IgD-negative memory B cell (primary cell): ENCODE data around the gene PDK2. TPM values are rescaled to one million over a fixed set of nuclear protein-coding genes. Genes with fewer than 3 reads are reported as not detected.

Experiments
- H3K27ac Mint-ChIP-seq, 3 donors: one replicate each; pipeline ENCODE4 v1.8.0; 2020 to 2022; ENCODE audit warnings: mild to moderate bottlenecking in 3 of 3, mixed read lengths in 3 of 3, moderate library complexity in 1 of 3
- H3K27me3 Mint-ChIP-seq: one replicate; pipeline ENCODE4 v1.8.0; 2021; ENCODE audit warnings: mixed read lengths
- H3K36me3 Mint-ChIP-seq: one replicate; pipeline ENCODE4 v1.8.0; 2020; ENCODE audit warnings: mild to moderate bottlenecking, mixed read lengths
- H3K4me1 Mint-ChIP-seq, 3 donors: one replicate each; pipeline ENCODE4 v1.8.0; 2020 to 2022; ENCODE audit warnings: mixed read lengths in 3 of 3, mild to moderate bottlenecking in 1 of 3
- H3K4me3 Mint-ChIP-seq, 4 donors: one replicate each; pipeline ENCODE4 v1.8.0; 2020 to 2022; ENCODE audit warnings: mild to moderate bottlenecking in 4 of 4, mixed read lengths in 4 of 4, moderate library complexity in 3 of 4
- H3K9me3 Mint-ChIP-seq, 3 donors: one replicate each; pipeline ENCODE4 v1.8.0; 2020 to 2021; ENCODE audit warnings: mixed read lengths in 3 of 3, mild to moderate bottlenecking in 1 of 3
- polyA plus RNA-seq: library from polyadenylated mRNA; unstranded; fragments of 300-500 nt; fragmentation: Illumina TruSeq; gene quantifications from one replicate; pipeline ENCODE4 v1.2.3, GENCODE V29; 2021

The PDK2 gene
- polyA plus RNA-seq, 1 donor from 2014 or later = 38.8 TPM

DNA sequence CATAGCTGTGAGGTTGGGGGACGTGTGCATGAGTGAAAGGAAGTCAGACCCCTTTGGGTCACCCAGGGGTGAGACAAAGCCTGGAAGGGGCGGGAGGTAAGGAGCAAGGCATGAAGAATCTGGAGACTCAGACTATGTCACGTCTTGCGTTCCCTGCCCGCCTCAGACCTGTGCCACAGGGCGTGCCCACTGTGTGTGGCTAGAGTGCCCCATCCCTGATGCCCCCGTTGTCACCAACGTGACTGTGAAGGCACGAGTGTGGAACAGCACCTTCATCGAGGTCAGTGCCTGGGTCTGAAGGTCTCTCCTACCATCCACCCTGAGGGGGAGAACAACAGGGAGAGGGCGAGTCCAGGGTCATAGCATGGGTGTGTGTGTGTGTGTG, 15.1 kb upstream of the PDK2 start:
- Mint-ChIP-seq H3K4me1 (peaks cover 16 to 22% (median 21%) of the 10 kb centered on the region in 3 donors), H3K4me3 (peak overlapping the region in 3 of 4 donors; percentile 2 to 73 (median 63)), H3K27ac (no peak overlapping the region)

DNA sequence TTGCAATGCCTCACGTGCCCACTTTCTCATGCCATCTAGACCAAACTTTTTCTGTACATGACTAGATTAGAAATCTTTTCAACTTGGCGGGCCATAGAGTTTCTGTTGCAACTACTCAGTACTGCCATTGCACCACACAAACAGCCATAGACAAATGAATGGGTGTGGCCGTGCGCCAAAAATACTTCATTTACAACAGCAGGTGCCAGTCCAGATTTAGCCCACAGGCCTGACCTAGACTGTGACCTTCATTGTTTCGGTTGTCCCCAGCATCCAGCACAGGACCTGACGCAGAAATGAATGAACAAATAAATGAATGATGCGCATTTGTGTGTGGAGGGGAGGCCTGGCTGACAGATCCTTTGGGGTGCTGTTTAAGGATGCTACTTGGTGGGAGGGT, 14.3 kb upstream of the PDK2 start:
- Mint-ChIP-seq H3K36me3 (peaks cover 2% of the 10 kb centered on the region), H3K9me3 (no peaks in the 10 kb centered on the region), H3K4me3 (peak overlapping the region in 3 of 4 donors; percentile 36 to 81 (median 47)), H3K27ac (peak overlapping the region in 2 of 3 donors; percentile 66 to 84), H3K27me3 (peaks cover 2% of the 10 kb centered on the region), H3K4me1 (peaks cover 16 to 22% (median 21%) of the 10 kb centered on the region in 3 donors)

More for the DNA sequence above, 15.1 kb upstream of the PDK2 start:
- Mint-ChIP-seq H3K36me3 (peaks cover 2% of the 10 kb centered on the region), H3K27me3 (peaks cover 2% of the 10 kb centered on the region), H3K9me3 (no peaks in the 10 kb centered on the region)

DNA sequence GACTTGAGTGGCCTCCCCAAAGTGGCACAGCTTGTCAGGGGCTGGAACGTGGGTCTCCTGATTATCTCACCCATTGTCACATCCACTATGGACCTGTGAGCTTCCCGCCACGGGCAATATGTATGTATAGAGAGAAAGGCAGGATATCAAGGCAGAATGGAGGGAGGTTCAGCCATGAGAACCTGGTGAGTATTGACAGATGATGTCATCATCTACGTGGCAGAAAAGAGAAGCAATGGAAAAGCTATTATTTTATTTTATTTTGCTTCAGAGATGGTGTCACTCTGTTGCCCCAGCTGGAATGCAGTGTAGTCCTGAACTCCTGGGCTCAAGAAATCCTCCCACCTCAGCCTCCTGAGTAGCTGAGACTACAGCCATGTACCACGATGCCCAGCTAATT, 13.4 kb upstream of the PDK2 start:
- H3K9me3 Mint-ChIP-seq = no peaks in the 10 kb centered on the region
- peaks cover 16 to 22% (median 21%) of the 10 kb centered on the region in 3 donors for H3K4me1 Mint-ChIP-seq
- H3K27me3 Mint-ChIP-seq = peaks cover 2% of the 10 kb centered on the region
- H3K4me3 Mint-ChIP-seq = peak overlapping the region in 1 of 4 donors; percentile 41
- H3K36me3 Mint-ChIP-seq = peaks cover 2% of the 10 kb centered on the region
- no peak overlapping the region for H3K27ac Mint-ChIP-seq

DNA sequence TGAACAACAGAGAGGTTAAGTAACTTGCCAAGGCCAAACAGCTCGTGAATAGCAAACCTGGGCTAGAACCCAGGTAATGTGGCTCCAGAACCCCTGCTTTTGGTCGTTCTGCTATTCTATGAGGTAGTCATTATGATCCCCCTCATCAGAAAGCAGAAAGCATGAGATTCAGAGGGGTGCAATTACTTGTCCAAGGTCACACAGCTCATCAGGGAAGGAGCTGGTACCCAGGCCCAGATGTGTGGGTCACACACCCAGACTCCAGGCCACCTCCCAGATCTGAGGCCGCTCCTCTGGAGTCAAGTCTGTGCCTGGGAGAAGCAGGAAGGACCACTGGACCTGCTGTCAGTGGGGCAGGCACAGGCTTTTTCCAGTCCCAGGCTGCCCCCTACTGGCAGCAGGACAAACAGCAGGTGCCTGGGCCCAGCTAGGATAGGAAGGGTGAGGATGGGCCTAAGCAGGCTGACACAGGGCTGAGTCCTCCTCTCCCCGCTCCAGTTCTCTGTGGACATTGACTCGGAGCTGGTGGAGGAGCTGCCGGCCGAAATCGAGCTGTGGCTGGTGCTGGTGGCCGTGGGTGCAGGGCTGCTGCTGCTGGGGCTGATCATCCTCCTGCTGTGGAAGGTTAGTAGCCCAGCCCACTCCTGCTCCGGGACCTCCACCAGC, 7.8 kb upstream of the PDK2 start:
- Mint-ChIP-seq H3K4me1 (no peaks in the 10 kb centered on the region), H3K4me3 (no peak overlapping the region), H3K9me3 (no peaks in the 10 kb centered on the region), H3K36me3 (peaks cover 2% of the 10 kb centered on the region), H3K27me3 (no peaks in the 10 kb centered on the region), H3K27ac (no peak overlapping the region)

DNA sequence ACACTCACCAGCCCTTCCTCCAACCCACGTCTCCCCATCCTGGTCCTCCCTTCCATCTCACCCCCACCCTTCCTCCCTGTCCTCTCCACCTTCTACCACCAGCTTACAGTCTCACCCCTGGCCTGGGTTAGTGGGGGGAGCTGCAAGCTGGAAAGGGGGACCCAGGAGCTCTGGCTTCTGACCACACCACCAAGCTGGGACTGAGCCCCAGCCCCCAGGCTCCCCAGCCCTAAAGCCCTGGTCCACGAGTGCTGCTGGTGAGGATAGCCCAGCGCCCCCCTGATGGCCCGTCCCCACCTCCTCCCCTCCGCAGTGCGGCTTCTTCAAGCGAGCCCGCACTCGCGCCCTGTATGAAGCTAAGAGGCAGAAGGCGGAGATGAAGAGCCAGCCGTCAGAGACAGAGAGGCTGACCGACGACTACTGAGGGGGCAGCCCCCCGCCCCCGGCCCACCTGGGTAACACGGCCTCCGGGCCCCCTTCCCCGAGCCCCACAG, 7.2 kb upstream of the PDK2 start:
- Mint-ChIP-seq H3K27ac (no peak overlapping the region), H3K4me1 (no peaks in the 10 kb centered on the region), H3K9me3 (no peaks in the 10 kb centered on the region), H3K4me3 (no peak overlapping the region), H3K36me3 (no peaks in the 10 kb centered on the region), H3K27me3 (no peaks in the 10 kb centered on the region)

DNA sequence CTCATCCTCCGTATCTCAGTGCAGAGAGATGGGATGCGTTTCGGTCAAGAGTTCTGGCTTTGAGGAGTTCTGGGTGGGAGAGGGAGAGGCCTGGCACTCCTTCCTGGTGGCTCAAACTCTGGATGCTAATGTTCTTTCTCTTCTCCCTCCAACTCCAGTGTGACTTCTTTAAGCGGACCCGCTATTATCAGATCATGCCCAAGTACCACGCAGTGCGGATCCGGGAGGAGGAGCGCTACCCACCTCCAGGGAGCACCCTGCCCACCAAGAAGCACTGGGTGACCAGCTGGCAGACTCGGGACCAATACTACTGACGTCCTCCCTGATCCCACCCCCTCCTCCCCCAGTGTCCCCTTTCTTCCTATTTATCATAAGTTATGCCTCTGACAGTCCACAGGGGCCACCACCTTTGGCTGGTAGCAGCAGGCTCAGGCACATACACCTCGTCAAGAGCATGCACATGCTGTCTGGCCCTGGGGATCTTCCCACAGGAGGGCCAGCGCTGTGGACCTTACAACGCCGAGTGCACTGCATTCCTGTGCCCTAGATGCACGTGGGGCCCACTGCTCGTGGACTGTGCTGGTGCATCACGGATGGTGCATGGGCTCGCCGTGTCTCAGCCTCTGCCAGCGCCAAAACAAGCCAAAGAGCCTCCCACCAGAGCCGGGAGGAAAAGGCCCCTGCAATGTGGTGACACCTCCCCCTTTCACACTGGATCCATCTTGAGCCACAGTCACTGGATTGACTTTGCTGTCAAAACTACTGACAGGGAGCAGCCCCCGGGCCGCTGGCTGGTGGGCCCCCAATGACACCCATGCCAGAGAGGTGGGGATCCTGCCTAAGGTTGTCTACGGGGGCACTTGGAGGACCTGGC, 6.0 kb upstream of the PDK2 start:
- peaks cover 0 to 3% (median 0%) of the 10 kb centered on the region in 3 donors for H3K4me1 Mint-ChIP-seq
- peak overlapping the region in 1 of 4 donors; percentile 35 for H3K4me3 Mint-ChIP-seq
- no peak overlapping the region for H3K27ac Mint-ChIP-seq
- no peaks in the 10 kb centered on the region for H3K9me3 Mint-ChIP-seq
- H3K36me3 Mint-ChIP-seq = peaks cover 2% of the 10 kb centered on the region
- H3K27me3 Mint-ChIP-seq = no peaks in the 10 kb centered on the region

DNA sequence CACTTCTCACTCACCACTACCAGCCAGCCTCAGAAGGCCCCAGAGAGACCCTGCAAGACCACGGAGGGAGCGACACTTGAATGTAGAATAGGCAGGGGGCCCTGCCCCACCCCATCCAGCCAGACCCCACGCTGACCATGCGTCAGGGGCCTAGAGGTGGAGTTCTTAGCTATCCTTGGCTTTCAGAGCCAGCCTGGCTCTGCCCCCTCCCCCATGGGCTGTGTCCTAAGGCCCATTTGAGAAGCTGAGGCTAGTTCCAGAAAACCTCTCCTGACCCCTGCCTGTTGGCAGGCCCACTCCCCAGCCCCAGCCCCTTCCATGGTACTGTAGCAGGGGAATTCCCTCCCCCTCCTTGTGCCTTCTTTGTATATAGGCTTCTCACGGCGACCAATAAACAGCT, 5.1 kb upstream of the PDK2 start:
- Mint-ChIP-seq H3K36me3 (peaks cover 2% of the 10 kb centered on the region), H3K27ac (no peak overlapping the region)

DNA sequence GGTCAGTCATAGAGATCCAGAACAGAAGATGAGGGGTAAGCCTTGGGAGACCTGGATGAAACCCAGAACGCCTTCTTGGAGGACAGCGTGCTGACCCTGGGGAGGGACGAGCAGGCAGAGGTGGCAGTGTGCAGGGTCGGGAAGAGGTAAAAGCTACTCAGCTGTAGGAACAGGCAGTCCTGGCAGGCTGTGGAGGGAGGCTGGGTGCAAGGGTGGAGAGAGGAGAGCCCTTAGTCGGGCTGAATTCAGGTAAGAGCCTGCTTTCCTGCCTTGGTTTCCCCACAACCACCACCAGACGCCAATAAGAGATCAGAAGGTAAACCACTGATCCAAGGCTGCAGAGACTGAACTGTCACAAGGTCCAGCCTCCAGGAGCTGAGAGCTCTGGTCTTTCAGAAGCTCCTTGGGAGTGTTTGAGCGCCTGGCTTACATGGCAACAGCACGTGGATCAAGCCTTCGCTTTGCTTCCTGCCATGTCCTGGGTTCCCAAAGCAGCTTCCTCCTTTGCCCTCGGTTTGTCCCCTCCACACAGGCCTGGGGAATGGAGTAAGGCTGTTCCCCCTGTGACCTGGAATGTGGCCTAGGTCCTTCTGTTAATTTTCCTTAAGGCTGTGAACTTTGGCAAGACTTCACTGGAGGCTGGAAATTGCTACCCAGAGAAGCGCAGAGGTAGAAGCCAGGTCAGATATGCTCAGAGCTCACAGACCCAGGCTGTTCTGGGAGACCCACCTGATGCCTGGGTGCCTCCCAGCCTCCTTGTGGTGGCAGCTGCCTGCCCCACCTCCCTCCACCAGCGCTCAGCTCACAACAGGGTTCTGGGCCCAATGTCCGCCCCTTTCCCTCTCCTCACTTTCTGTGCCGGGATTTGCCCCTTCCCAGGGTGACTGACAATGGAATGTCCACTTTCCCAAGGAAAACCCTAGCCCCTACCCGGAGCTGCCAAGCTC, 3.9 kb upstream of the PDK2 start:
- H3K9me3 Mint-ChIP-seq = no peaks in the 10 kb centered on the region
- H3K4me3 Mint-ChIP-seq = no peak overlapping the region
- peaks cover 2% of the 10 kb centered on the region for H3K36me3 Mint-ChIP-seq
- H3K4me1 Mint-ChIP-seq = peaks cover 0 to 10% (median 9%) of the 10 kb centered on the region in 3 donors
- peak overlapping the region in 2 of 3 donors; percentile 41 to 71 for H3K27ac Mint-ChIP-seq
- no peaks in the 10 kb centered on the region for H3K27me3 Mint-ChIP-seq

More for the DNA sequence above, 5.1 kb upstream of the PDK2 start:
- Mint-ChIP-seq H3K4me3 (peak overlapping the region in 1 of 4 donors; percentile 35), H3K9me3 (no peaks in the 10 kb centered on the region), H3K4me1 (peaks cover 0 to 4% (median under 1%) of the 10 kb centered on the region in 3 donors), H3K27me3 (no peaks in the 10 kb centered on the region)

DNA sequence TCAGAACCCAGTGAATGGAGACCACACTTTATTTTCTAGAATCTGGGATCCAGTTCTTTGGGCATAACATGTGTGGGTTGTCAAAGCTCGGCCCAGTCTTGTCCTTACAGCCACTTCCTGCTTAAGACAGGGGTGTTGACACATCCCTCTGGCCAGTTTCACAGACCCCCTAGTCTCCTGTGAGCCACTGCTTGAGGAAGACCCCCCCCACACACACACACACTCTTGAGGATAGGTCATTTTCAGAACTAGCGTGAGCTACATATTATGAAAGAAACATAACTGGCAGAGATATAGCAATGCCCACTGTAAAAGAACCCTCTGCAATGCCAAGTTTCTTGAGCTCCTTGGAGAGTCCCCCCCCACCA, 3.2 kb upstream of the PDK2 start:
- Mint-ChIP-seq H3K36me3 (peaks cover 2% of the 10 kb centered on the region), H3K4me3 (peak overlapping the region in 1 of 4 donors; percentile 65), H3K27ac (no peak overlapping the region), H3K27me3 (no peaks in the 10 kb centered on the region), H3K9me3 (no peaks in the 10 kb centered on the region), H3K4me1 (peaks cover 0 to 14% (median 10%) of the 10 kb centered on the region in 3 donors)

DNA sequence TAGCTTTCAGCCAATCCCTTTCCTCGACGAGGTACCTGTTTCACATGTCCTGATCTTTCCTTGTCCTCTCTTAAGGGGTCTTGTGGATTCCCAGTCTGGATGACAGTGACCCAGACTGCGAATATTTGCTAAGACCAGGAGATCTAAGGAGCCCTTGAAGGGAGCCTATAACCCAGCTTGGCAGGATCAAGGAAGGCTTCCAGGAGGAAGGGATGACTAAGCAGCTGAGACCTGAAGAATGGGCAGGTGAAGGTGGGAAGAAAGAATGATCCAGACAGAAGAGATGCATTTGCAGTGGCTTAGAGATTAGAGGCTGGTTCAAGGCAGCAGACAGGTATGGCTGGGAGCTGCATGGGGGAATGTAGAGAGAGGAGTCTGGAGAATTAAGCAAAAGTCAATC, 1.9 kb upstream of the PDK2 start:
- H3K4me1 Mint-ChIP-seq = peaks cover 0 to 14% (median 10%) of the 10 kb centered on the region in 3 donors
- H3K9me3 Mint-ChIP-seq = no peaks in the 10 kb centered on the region
- H3K4me3 Mint-ChIP-seq = peak overlapping the region in 1 of 4 donors; percentile 91
- no peaks in the 10 kb centered on the region for H3K27me3 Mint-ChIP-seq
- peaks cover 2% of the 10 kb centered on the region for H3K36me3 Mint-ChIP-seq
- H3K27ac Mint-ChIP-seq = peak overlapping the region in 1 of 3 donors; percentile 64

DNA sequence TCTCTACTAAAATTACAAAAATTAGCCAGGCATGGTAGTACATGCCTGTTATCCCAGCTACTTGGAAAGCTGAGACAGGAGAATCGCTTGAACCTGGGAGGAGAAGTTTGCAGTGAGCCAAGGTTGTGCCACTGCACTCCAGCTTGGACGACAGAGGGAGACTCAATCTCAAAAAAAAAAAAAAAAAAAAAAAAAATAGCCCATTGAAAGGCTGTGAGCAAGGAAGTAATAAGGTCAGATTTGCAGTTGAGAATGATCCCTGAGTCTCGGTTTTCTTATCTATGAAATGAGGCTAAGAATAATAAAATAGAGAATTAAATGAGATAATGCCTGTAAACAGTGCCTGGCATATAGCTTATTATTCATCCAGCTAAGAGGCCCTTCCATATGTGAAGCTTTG, 1.3 kb upstream of the PDK2 start:
- Mint-ChIP-seq H3K4me1 (peaks cover 0 to 18% (median 13%) of the 10 kb centered on the region in 3 donors), H3K9me3 (no peaks in the 10 kb centered on the region), H3K27me3 (no peaks in the 10 kb centered on the region), H3K4me3 (peak overlapping the region; percentile 91 to 99 (median 96)), H3K36me3 (peaks cover 4% of the 10 kb centered on the region), H3K27ac (peak overlapping the region in 2 of 3 donors; percentile 64 to 96)

DNA sequence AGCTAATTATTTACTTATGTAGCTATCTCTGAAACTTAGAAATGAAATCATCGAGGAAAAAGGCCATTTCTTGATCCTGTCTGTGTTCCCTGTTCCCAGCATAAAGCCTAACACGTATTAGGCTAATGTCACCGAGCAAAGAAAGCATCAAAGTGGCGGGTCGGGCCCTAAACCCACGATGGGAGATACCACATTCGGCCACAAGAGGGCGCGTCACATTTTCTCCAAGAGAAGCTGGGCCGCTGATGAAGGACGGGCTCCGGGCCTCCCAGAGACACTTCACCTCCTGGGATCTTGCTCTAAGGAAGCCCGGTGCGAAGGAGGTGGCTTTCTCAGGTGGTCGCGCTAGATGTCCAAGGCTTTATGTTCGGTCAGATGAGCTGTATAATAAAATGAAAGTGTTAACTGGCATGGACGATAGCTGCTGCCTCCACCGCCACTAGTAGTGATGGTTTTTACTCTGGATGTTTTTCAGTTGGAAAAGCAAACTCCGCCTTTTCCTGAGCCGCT, 853 bp upstream of the PDK2 start:
- Mint-ChIP-seq H3K27ac (peak overlapping the region; percentile 64 to 96 (median 79)), H3K9me3 (no peaks in the 10 kb centered on the region), H3K4me3 (peak overlapping the region; percentile 91 to 99 (median 96)), H3K4me1 (peaks cover 0 to 18% (median 14%) of the 10 kb centered on the region in 3 donors), H3K36me3 (peaks cover 4% of the 10 kb centered on the region), H3K27me3 (no peaks in the 10 kb centered on the region)

DNA sequence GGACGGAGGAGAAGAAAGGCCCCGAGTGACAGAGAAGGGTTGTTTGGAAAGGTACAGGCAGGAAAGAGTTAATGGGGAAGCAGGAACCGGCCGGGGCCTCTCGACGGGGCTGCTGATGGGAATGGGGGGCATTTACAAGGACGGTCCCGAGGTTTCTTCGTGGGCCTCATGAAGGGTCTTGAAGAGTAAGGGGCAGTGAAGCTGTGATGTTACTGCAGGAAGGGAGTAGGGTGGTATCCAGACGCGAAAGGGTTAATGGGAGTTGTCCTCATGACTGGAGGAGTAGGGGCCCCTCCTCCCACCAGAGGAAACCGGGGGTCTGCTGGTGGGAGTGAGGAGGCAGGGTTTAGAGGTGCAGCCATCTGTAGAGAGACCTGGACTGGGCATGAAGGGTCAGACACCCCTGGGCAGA, 481 bp downstream of the PDK2 start:
- peaks cover 0 to 18% (median 18%) of the 10 kb centered on the region in 3 donors for H3K4me1 Mint-ChIP-seq

DNA sequence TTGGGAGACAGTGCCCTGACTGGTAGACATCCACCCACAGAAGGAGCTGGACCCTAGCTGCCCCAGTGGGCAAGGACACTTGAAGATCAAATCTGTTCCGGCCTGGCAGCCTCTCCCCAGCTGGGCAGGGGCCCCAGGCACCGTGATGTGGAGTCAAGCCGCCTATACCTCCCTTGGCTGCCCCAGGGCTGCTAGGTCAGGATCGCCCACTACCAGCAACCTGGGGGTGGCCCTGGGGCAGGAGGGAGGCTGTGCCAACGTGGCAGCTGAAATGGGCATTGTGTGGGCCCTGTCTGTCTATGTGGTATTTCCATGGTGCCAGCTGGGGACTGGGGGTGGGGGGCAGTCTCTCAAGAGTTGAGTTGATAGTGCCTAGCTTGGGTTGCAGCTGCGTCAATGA, 941 bp downstream of the PDK2 start:
- H3K4me1 Mint-ChIP-seq = peaks cover 0 to 18% (median 18%) of the 10 kb centered on the region in 3 donors
- H3K36me3 Mint-ChIP-seq = peaks cover 4% of the 10 kb centered on the region
- no peaks in the 10 kb centered on the region for H3K27me3 Mint-ChIP-seq
- H3K4me3 Mint-ChIP-seq = peak overlapping the region; percentile 91 to 99 (median 96)
- no peaks in the 10 kb centered on the region for H3K9me3 Mint-ChIP-seq
- peak overlapping the region in 1 of 3 donors; percentile 79 for H3K27ac Mint-ChIP-seq

More for the DNA sequence above, 481 bp downstream of the PDK2 start:
- Mint-ChIP-seq H3K9me3 (no peaks in the 10 kb centered on the region), H3K27ac (peak overlapping the region in 2 of 3 donors; percentile 79 to 96), H3K4me3 (peak overlapping the region; percentile 91 to 99 (median 96)), H3K36me3 (peaks cover 4% of the 10 kb centered on the region), H3K27me3 (no peaks in the 10 kb centered on the region)
